Heart right ventricle (tissue), 16 donors: ENCODE data around the gene KAT6B. TPM values are rescaled to one million over a fixed set of nuclear protein-coding genes. Genes with fewer than 3 reads are reported as not detected.

Experiments used
- ATAC-seq, 8 donors: fragments of 200-7000 bp; cut with Tn5 transposase; one replicate each; pipeline ENCODE4 v1.9.1; 2020; ENCODE audit warnings: mild to moderate bottlenecking in 8 of 8, moderate library complexity in 8 of 8, moderate number of reproducible peaks in 1 of 8
- DNase-seq, 2 donors: peaks; one replicate each; pipeline ENCODE4 v3.0.0-alpha.2; 2020
- H3K27ac ChIP-seq, 10 donors: fragments of 200-600 bp; sonication (generic) in 2 of 10; one replicate each; pipeline versions ENCODE4 v1.5.0 to v1.8.0; 2020 to 2022; ENCODE audit warnings: mild to moderate bottlenecking in 3 of 10
- H3K27me3 ChIP-seq, 7 donors: fragments of 200-600 bp; one replicate each; pipeline ENCODE4 v1.8.0; 2021 to 2022; ENCODE audit warnings: mild to moderate bottlenecking in 2 of 7
- H3K36me3 ChIP-seq, 9 donors: fragments of 200-600 bp; sonication (generic) in 1 of 9; one replicate each; pipeline versions ENCODE4 v1.5.0 to v1.8.0; 2020 to 2022; ENCODE audit warnings: mild to moderate bottlenecking in 2 of 9
- H3K4me1 ChIP-seq, 9 donors: fragments of 200-600 bp; sonication (generic) in 1 of 9; one replicate each; pipeline versions ENCODE4 v1.5.0 to v1.8.0; 2020 to 2022; ENCODE audit warnings: mild to moderate bottlenecking in 4 of 9
- H3K4me3 ChIP-seq, 10 donors: fragments of 200-600 bp; sonication (generic) in 2 of 10; one replicate each; pipeline versions ENCODE4 v1.5.0 to v1.8.0; 2020 to 2022; ENCODE audit warnings: mild to moderate bottlenecking in 7 of 10, moderate library complexity in 2 of 10
- H3K9me3 ChIP-seq, 11 donors: fragments of 200-600 bp in 10 of 11; sonication (generic) in 2 of 11; one replicate each; pipeline versions ENCODE4 v1.5.0 to v1.8.0; 2013 to 2022; ENCODE audit warnings: mild to moderate bottlenecking in 2 of 11, control low read depth in 1 of 11, moderate library complexity in 1 of 11
- CTCF ChIP-seq, 9 donors: fragments of 200-600 bp; sonication (generic) in 2 of 9; IDR thresholded peaks; one replicate each; pipeline versions ENCODE4 v1.5.0 to v1.8.0; 2021 to 2022; ENCODE audit warnings: antibody characterized with exemption in 9 of 9, mild to moderate bottlenecking in 5 of 9, moderate library complexity in 1 of 9
- WGBS, 2 donors: extraction: QIAGEN DNeasy Blood & Tissue Kit; methylation state at CpG; one replicate each; pipeline ENCODE4 v1.1.7; 2013; ENCODE audit warnings: inconsistent platforms in 1 of 2; 5-methylcytosine and 5-hydroxymethylcytosine counted together
- intact Hi-C, 10 donors: fragments of 100-400 bp; cut with DNase I; formaldehyde crosslinking; loops; one replicate each; pipeline versions ENCODE4 v1.11.1 to v1.14.2; 2022
- polyA plus RNA-seq, 2 donors: library from polyadenylated mRNA; stranded (reverse); fragments of 200-250 nt; gene quantifications; one replicate each; pipeline ENCODE4 v1.2.3, GENCODE V29; 2013
- total RNA-seq, 10 donors: library from RNA; stranded (reverse); fragmentation: NEBNext Ultra II Directional in 3 of 10; extraction: Animal tissue kit (Norgen Biotek cat#: 25700) in 3 of 10; gene quantifications; one replicate each; pipeline versions ENCODE4 v1.2.1 to v1.2.4, GENCODE V29; 2021 to 2023
- donor health status: Arrhythmogenic right ventricular cardiomyopathy.
- donor health status: ischemic (EF 13 %, LVEDD 7.1; RV severe dilation, severe dysfunction).
- donor health status: healthy with polysubstance abuse.
- donor health status: DM: no; HTN: yes; CAD: no.
- donor health status: DM: no; HTN: no; CAD: no.
- donor health status: ischemic (EF 25% LVEDD 6.9; RV normal size, moderate dysfunction).
- donor health status: ischemic (EF 25% LVEDD 5.7; RV mildly dilated, moderate dysfunction).
- donor health status: healthy.
- donor health status: DM: yes; HTN: yes; CAD: no.
- donor health status: Ischemic cardiomyopathy.
- donor health status: ischemic (EF 35%, LVEDD 5.7; RV mildly dilated, moderate dysfunction).
- donor health status: nonischemic (EF 11% LVEDD 7.7; RV severe dilation, severe dysfunction).
- donor health status: DM: yes; HTN: yes; CAD: no.
- donor health status: PGD.
- donor health status: ischemic (EF 29% LVEDD 5.4; RV normal size, mild dysfunction).
- donor health status: nonischemic (EF 23%, LVEDD 6.1; RV moderate dilation, normal function).

The KAT6B gene
- total and polyA plus RNA-seq, 12 donors = 3.4 to 58.4 (median 46.5) TPM

- intact Hi-C loops = loop anchor here in 8 of 10 donors (5.0 to 10.0 kb wide), 13 partner anchors 100 to 670 kb away; partner anchors contain the start of genes ADK (in 1 of the 8), AP3M1 (in 1 of the 8) and COMTD1 (in 1 of the 8)
- DNase-seq = no peak
- WGBS, 2 donors = 34 to 38% methylated on average over 18 of the region's 18 CpGs
- H3K4me3 ChIP-seq = peak overlapping the region; percentile 73 to 97 (median 89)
- peaks cover 5 to 57% (median 44%) of the 10 kb centered on the region in 9 donors for H3K4me1 ChIP-seq
- no peak for ATAC-seq
- H3K36me3 ChIP-seq = no peaks in the 10 kb centered on the region
- peak overlapping the region; percentile 84 to 100 (median 94) for H3K27ac ChIP-seq
- H3K9me3 ChIP-seq = no peaks in the 10 kb centered on the region
- no peaks in the 10 kb centered on the region for H3K27me3 ChIP-seq
- TF ChIP-seq CTCF (IDR thresholded peaks at IDR 0.05) = no peak
Observed at GRCh38 chr10:74824184-74824899, 2.1 kb upstream of the KAT6B start.

GRCh38 chr10:74824900-74825370, 1.5 kb upstream of the KAT6B start:
- Histone ChIP-seq H3K27me3 (no peaks in the 10 kb centered on the region), H3K27ac (peak overlapping the region; percentile 84 to 100 (median 94)), H3K4me1 (peaks cover 5 to 57% (median 44%) of the 10 kb centered on the region in 9 donors), H3K4me3 (peak overlapping the region; percentile 73 to 97 (median 89)), H3K36me3 (no peaks in the 10 kb centered on the region), H3K9me3 (no peaks in the 10 kb centered on the region)
- TF ChIP-seq CTCF (IDR thresholded peaks at IDR 0.05) = peak in 2 of 9 donors; percentile 24 to 25
- peak in 1 of 2 donors; percentile 42 for DNase-seq
- no peak for ATAC-seq
- 1% methylated on average over 40 to 43 of the region's 43 CpGs for WGBS, 2 donors
- intact Hi-C loops = loop anchor here in 8 of 10 donors (5.0 to 10.0 kb wide), 15 partner anchors 100 to 670 kb away; partner anchors contain the start of genes ADK (in 1 of the 8), AP3M1 (in 1 of the 8), COMTD1 (in 1 of the 8) and SAMD8 (in 1 of the 8)

GRCh38 chr10:74825371-74826141, 844 bp upstream of the KAT6B start:
- H3K9me3 ChIP-seq = no peaks in the 10 kb centered on the region
- H3K27me3 ChIP-seq = no peaks in the 10 kb centered on the region
- H3K27ac ChIP-seq = peak overlapping the region; percentile 84 to 100 (median 94)
- no peaks in the 10 kb centered on the region for H3K36me3 ChIP-seq
- peak overlapping the region; percentile 73 to 97 (median 89) for H3K4me3 ChIP-seq
- peaks cover 5 to 57% (median 44%) of the 10 kb centered on the region in 9 donors for H3K4me1 ChIP-seq
- intact Hi-C loops = loop anchor here in 7 of 10 donors (2.0 to 10.0 kb wide), 14 partner anchors 27 to 671 kb away; partner anchors contain the start of genes ADK (in 1 of the 7), AP3M1 (in 1 of the 7), COMTD1 (in 1 of the 7) and SAMD8 (in 1 of the 7)
- ATAC-seq (peak in 6 of 8 donors; percentile 25 to 71 (median 40)), DNase-seq (peak; percentile 50 to 68)
- TF ChIP-seq CTCF (IDR thresholded peaks at IDR 0.05) = no peak
- WGBS, 2 donors = 0 to 1% methylated on average over 52 to 89 of the region's 89 CpGs

GRCh38 chr10:74827045-74827441, 643 bp downstream of the KAT6B start:
- H3K4me1 ChIP-seq = peaks cover 5 to 58% (median 47%) of the 10 kb centered on the region in 9 donors
- TF ChIP-seq CTCF (IDR thresholded peaks at IDR 0.05) = no peak
- 7 to 13% methylated on average over 17 of the region's 17 CpGs for WGBS, 2 donors

More at GRCh38 chr10:74827045-74827441, 643 bp downstream of the KAT6B start:
- Histone ChIP-seq H3K4me3 (peak overlapping the region; percentile 1 to 98 (median 86)), H3K9me3 (peaks cover 0 to 4% (median 0%) of the 10 kb centered on the region in 11 donors), H3K27me3 (no peaks in the 10 kb centered on the region), H3K27ac (peak overlapping the region in 9 of 10 donors; percentile 23 to 100 (median 98)), H3K36me3 (no peaks in the 10 kb centered on the region)
- no peak for ATAC-seq
- intact Hi-C loops = loop anchor here in 7 of 10 donors (2.0 to 10.0 kb wide), 14 partner anchors 26 to 672 kb away; partner anchors contain the start of genes ADK (in 1 of the 7), AP3M1 (in 1 of the 7), COMTD1 (in 1 of the 7) and SAMD8 (in 1 of the 7)
- no peak for DNase-seq
